ENCODE results near the gene ERGIC1. TPM values are rescaled to one million over a fixed set of nuclear protein-coding genes. Genes with fewer than 3 reads are reported as not detected.

ERGIC1 gene
- total and polyA plus RNA-seq, 10 of the 15 experiments (the other 5 are each of a cell fraction or from before 2014, with no cell fraction given) = 8.8 to 104 (median 76.3) TPM

GRCh38 chr5:172881691-172882370 lies 47.8 kb downstream of the ERGIC1 start (continued):
- TF ChIP-seq CEBPZ (IDR thresholded peaks at IDR 0.05; ENCODE audit: low read depth, low read length) (no peak), ETV6 (conservative IDR thresholded peaks at IDR 0.05 in 1 of 2, IDR thresholded peaks at IDR 0.05 in 1 of 2; ENCODE audit: borderline replicate concordance in 1 of 2, low read depth in 1 of 2) (peak in 1 of 2 experiments; percentile 53; a peak in 1 of 4 replicates), SIX5 (IDR thresholded peaks at IDR 0.05; ENCODE audit: low read depth, low read length, severe bottlenecking) (no peak), SREBF2 (IDR thresholded peaks at IDR 0.05; ENCODE audit: low read length) (no peak), ELK1 (IDR thresholded peaks at IDR 0.05; ENCODE audit: low read depth, low read length) (no peak), RCOR1 (conservative IDR thresholded peaks at IDR 0.05; ENCODE audit: low read depth, low read length) (no peak), TBL1XR1 (IDR thresholded peaks at IDR 0.05; ENCODE audit: low read depth, low read length) (no peak), POLR2AphosphoS2 (IDR thresholded peaks at IDR 0.05; ENCODE audit: low read depth, low read length) (no peak), PAX8 (IDR thresholded peaks at IDR 0.05) (no peak), YY1 (IDR thresholded peaks at IDR 0.05; ENCODE audit: low read depth, low read length) (no peak; the same call in 1 of the 2 replicates), CREB1 (IDR thresholded peaks at IDR 0.05; ENCODE audit: low read depth) (no peak), NR2F1 (conservative IDR thresholded peaks at IDR 0.05) (no peak), RUNX3 (IDR thresholded peaks at IDR 0.05; ENCODE audit: low read length) (peak; percentile 91), NFXL1 (IDR thresholded peaks at IDR 0.05; ENCODE audit: borderline replicate concordance) (no peak), NRF1 (conservative IDR thresholded peaks at IDR 0.05; ENCODE audit: low read depth, low read length) (no peak), DPF2 (IDR thresholded peaks at IDR 0.05) (0 out of 2 replicates have a peak, but pooled peaks have one; percentile 39), ZNF622 (IDR thresholded peaks at IDR 0.05) (no peak), SRF (IDR thresholded peaks at IDR 0.05; ENCODE audit: low read depth in 2 of 2, low read length in 2 of 2) (no peak), CREM (IDR thresholded peaks at IDR 0.05; ENCODE audit: low read depth) (peak; percentile 33; the same call in 1 of the 2 replicates), CBX3 (IDR thresholded peaks at IDR 0.05; ENCODE audit: borderline replicate concordance, low read depth) (no peak), RAD21 (IDR thresholded peaks at IDR 0.05; ENCODE audit: insufficient read depth, low read depth, low read length) (no peak), TCF12 (IDR thresholded peaks at IDR 0.05; ENCODE audit: low read depth, low read length) (no peak), RBBP5 (conservative IDR thresholded peaks at IDR 0.05) (no peak)
- TF ChIP-seq, protein P1, sequence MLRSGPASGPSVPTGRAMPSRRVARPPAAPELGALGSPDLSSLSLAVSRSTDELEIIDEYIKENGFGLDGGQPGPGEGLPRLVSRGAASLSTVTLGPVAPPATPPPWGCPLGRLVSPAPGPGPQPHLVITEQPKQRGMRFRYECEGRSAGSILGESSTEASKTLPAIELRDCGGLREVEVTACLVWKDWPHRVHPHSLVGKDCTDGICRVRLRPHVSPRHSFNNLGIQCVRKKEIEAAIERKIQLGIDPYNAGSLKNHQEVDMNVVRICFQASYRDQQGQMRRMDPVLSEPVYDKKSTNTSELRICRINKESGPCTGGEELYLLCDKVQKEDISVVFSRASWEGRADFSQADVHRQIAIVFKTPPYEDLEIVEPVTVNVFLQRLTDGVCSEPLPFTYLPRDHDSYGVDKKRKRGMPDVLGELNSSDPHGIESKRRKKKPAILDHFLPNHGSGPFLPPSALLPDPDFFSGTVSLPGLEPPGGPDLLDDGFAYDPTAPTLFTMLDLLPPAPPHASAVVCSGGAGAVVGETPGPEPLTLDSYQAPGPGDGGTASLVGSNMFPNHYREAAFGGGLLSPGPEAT (IDR thresholded peaks at IDR 0.05; ENCODE audit: low read depth) = peak; percentile 58
- TF ChIP-seq, protein P2, sequence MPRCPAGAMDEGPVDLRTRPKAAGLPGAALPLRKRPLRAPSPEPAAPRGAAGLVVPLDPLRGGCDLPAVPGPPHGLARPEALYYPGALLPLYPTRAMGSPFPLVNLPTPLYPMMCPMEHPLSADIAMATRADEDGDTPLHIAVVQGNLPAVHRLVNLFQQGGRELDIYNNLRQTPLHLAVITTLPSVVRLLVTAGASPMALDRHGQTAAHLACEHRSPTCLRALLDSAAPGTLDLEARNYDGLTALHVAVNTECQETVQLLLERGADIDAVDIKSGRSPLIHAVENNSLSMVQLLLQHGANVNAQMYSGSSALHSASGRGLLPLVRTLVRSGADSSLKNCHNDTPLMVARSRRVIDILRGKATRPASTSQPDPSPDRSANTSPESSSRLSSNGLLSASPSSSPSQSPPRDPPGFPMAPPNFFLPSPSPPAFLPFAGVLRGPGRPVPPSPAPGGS (IDR thresholded peaks at IDR 0.05; ENCODE audit: borderline replicate concordance, insufficient read depth, low read depth, low read length, poor library complexity, severe bottlenecking) = peak; percentile 21
